KBM-7 (cell line): ENCODE measurements around the gene FAM98A.
A peak's percentile ranks its signal among the peaks of the same experiment; 100 is the strongest.

ENCODE experiments used
- DNase-seq: peaks from one replicate; pipeline ENCODE4 v3.0.0-alpha.2; 2015
- in situ Hi-C: fragments of 300-500 bp; cut with MboI; formaldehyde crosslinking; loops from 2 replicates; pipeline ENCODE4 v1.14.3; 2020; ENCODE audit warnings: low sequenced_read_pairs, low pct_unique_long_range_greater_than_20kb, mixed read lengths

The FAM98A gene

DNA sequence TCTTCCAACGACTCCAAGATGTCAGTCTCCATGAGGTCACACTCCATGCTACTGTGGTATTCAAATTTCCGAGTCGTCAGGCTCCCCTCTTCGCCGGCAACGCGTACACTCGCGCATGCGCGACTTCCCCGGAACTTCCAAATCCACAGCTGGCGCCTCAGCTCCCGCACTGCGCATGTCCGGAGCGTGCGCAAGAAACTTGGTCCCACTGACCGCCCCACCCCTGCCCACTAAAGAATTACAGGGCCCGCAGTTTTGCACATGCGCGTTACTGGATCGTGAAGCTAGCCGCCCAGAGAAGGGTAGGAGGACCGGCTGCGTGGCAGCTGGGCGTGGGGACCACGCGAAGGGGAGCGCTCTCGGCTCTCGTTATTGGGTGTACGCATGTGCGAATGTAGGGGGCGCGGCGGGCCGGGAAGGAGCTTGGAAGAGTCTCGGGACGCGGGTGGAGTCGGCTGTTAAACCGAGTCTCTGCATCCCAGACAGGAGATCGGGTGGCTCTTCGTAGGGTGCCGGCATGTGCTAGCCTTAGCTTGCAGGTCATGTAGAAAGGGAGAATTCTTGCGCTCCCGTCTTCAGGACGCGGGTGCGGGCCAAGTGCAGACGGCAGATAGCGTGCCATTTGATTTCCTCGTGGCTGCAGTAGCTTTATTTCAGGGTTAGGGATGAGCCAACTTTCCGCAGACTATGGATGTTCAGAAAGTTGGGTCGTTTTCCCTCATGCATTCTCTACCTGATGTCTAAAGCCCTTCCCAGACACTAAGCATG is at the start of gene FAM98A:
FAM98A (minus strand) TSS at position 125 of the 768 bp plus-strand sequence; CDS start at position 47, 78 bp downstream.
- in situ Hi-C loops, result no loop called here
- peak; percentile 98 for DNase-seq

DNA sequence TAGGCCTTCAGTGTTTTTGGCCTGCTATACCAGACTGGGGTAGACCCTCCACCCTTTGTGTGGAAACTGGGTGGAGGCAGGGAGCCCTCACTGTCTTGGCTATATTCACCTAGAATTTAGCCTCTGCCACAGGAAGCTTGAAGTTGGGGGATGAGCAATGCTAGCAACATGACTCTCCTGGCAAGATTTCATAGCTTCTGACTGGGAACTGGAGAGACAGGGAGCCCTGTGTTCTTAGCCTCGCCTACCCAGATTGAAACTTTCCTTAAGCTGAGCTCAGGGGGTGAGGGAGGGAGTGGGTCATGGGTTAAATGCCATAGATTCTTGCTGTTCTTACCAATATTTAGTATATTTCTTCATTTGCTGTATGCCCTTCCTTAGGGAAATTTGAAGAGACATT is 46.8 kb upstream of the FAM98A start:
- in situ Hi-C loops, result no loop called here

DNA sequence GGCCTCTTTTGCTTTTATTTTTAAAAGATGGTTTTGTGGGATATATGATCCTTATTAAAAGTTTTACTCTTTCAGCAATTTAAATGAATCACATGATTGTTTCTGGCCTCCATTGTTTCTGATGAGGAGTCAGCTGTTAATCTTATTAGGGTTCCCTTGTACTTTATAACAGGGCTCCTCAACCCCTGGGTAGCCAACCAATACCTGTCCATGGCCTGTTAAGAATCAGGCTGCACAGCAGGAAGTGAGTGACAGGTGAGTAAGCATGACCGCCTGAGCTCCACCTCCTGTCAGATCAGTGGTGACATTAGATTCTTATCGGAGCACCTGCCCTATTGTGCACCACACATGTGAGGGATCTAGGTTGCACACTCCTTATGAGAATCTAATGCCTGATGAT is 45.1 kb upstream of the FAM98A start:
- DNase-seq, result no peak
- in situ Hi-C loops, result no loop called here

More for the DNA sequence above, 46.8 kb upstream of the FAM98A start:
- no peak for DNase-seq

GRCh38 chr2:33636001-33636400 is 36.9 kb upstream of the FAM98A start:
- in situ Hi-C loops, result no loop called here
- no peak for DNase-seq

- no peak for DNase-seq
- in situ Hi-C loops, result no loop called here
Observed at GRCh38 chr2:33634261-33634910, 35.3 kb upstream of the FAM98A start.

GRCh38 chr2:33633315-33633714 is 34.2 kb upstream of the FAM98A start:
- DNase-seq, result no peak
- in situ Hi-C loops, result no loop called here

- DNase-seq, result no peak
- in situ Hi-C loops, result no loop called here
Observed at GRCh38 chr2:33632831-33633230, 33.7 kb upstream of the FAM98A start.

DNA sequence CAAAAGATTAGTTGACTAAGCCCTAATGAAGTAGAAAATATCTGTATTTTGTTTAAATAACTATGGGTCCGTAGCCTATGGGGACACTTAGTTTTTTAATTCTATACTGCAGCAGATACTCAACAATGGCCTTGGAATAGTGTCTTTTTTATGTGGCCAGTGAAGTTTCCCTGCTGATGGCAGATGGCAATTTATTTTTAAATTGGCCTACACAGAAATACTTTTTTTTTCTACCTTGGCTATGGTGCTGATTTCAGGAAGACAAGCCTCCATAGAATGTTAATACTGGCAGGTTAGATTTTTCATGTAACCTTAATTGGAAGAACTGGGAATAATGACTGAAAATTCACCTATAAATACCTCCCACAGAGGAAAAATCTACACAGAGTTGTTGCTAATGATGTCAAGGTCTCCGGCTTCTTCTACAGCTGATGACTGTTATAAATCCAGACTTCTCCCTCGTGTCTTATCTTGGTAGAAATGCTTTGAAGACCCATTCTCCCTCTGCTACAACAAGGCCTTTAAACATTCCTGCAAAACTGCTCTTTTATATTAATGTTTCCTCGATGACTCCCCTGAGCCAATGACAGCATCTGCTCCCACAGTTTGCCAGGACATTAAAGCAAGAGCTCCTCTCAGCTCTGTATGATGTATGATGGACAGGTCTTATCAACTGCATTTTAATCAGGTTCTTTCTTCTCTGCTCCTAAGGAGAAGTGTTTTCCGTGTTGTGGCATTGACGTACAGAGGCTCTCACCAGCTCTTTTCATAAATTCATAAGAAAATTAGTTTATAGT is 29.1 kb upstream of the FAM98A start:
- in situ Hi-C loops, result no loop called here
- DNase-seq, result no peak

GRCh38 chr2:33619028-33619427 is 19.9 kb upstream of the FAM98A start:
- no peak for DNase-seq
- in situ Hi-C loops, result no loop called here

DNA sequence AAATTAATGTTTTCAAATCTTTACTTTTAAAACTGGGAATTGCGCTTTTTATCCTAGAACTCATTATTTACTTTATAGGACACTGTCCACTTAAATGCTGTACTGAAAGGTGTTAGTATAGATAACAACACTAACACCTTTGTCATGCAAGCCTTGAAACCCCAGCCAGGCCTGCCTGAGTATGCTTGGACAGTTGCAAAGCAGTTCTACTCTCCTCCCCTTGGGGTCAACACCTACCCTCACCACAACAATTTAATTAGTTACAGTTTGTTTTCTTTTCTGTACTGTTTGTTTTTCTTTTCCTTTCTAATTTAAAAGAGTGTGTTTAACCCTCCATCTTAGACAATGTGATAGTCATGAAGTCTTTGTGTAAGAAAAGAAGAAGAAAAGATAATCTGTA is 18.9 kb upstream of the FAM98A start:
- DNase-seq, result no peak
- in situ Hi-C loops, result no loop called here

- in situ Hi-C loops, result no loop called here
- DNase-seq, result no peak
Observed at GRCh38 chr2:33617401-33617800, 18.3 kb upstream of the FAM98A start.

- in situ Hi-C loops, result no loop called here
- no peak for DNase-seq
Observed at GRCh38 chr2:33616873-33617272, 17.8 kb upstream of the FAM98A start.

GRCh38 chr2:33614190-33614589 is 15.1 kb upstream of the FAM98A start:
- DNase-seq, result no peak
- in situ Hi-C loops, result no loop called here

DNA sequence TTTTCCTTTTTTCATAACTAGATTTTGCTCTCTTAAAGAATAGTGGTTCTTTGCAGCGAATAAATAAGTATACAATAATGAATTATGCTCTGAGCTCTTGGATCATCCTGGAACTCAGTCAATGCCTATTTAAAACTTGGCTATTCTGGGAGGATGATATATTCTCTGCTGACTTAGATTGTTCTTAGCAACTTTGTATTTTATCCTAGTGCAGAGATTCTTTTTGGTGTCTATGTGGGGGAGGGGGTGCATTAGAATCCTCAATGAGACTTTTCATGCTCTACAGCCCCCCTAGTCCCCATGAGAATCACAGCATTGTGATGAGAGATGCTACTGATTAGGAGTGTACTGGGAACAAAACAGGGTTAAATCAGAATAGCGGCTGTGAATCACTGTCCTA is 8.8 kb upstream of the FAM98A start:
- in situ Hi-C loops, result no loop called here

DNA sequence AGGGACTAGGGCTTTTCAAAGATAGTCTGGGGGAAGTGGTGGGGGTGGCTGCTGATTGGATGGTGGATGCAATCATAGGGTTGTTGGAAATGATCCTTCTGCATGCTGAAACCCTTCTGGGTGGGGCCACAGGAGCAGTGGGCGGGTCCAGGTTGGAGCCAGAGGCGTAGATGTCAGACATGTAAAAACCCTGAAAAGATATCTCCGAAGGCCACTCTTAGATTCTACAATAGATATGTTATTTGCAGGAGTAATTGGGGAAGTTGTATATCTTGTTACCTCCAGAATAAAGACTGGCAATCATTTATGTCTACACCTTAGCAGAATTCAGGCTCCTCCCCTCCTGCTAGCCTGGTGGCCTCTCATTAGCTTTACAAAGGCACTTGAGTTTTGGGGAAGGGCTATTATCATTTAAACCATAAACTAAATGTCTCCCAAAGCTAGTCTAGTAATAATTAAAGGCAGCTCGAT is 8.2 kb upstream of the FAM98A start:
- in situ Hi-C loops, result no loop called here
- peak; percentile 4 for DNase-seq

More for the DNA sequence above, 8.8 kb upstream of the FAM98A start:
- no peak for DNase-seq

DNA sequence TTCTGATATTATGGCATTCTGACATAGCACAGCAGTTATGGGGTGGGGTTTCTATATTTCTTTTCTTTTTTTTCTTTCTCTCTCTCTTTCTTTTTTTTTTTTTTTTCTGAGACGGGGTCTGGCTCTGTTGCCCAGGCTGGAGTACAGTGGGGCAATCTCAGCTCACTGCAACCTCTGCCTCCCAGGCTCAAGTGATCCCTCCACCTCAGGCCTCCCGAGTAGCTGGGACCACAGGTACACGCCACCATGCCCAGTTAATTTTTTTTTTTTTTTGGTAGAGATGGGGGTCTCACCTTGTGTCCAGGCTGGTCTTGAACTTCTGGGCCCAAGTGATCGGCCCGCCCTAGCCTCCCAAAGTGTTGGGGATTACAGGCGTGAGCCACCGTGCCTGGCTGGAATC is 7.5 kb upstream of the FAM98A start:
- DNase-seq, result no peak
- in situ Hi-C loops, result no loop called here

DNA sequence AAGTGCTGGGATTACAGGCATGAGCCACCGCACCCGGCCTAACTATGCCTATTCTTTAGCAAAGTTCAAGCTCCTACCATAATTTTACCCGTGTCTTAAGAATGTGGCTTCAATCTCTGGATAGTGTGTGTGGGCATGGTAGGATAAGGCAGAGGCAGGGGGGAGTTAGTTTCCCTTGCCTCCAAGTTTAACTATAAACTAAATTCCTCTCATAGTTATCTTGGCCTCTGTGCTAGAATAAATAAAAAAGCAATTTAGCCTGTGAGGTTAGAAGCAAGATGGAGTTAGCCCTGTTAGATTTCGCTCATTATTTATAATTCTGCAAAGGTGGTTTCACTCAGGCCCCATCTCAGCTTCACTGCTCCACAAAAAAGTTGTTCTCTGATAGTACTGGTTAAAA is 7.0 kb upstream of the FAM98A start:
- in situ Hi-C loops, result no loop called here
- DNase-seq, result no peak

DNA sequence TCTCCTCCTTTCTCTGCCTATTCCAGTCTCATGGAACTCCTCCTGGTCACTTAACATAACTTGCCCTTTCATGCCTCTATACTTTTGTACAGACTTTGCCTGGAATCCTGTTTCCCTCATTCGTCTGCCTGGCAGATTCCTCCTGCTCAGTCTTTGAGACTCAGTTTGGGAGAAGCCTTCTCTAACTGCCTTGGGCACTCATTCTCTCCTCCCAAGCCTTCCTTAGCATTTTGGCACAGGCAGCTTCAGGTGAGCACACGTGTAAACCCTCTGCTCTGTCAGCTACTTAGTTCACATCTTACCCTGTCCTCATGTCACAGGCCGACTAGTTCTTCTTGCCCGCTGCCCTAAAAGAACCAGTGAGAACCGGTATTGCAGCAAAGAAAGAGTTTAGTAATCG is 6.0 kb upstream of the FAM98A start:
- in situ Hi-C loops, result no loop called here
- DNase-seq, result no peak

- DNase-seq, result no peak
- in situ Hi-C loops, result no loop called here
Observed at GRCh38 chr2:33603416-33603815, 4.3 kb upstream of the FAM98A start.
